Ovary (tissue), 9 donors: ENCODE data around the gene ITGA2. TPM values are rescaled to one million over a fixed set of nuclear protein-coding genes. Genes with fewer than 3 reads are reported as not detected.
"Not testable (repeated sequence)": the region's sequence is repeated elsewhere in the genome, so short reads cannot be mapped to it uniquely, and the experiment has no call there.

Experiments
- DNase-seq, 5 donors: peaks; one replicate each; pipeline ENCODE4 v3.0.0-alpha.2; 2019 to 2020
- H3K27ac ChIP-seq, 2 donors: fragments of 200-600 bp; one replicate each; pipeline versions ENCODE4 v1.5.1 to v1.8.0; 2019 to 2022
- H3K27me3 ChIP-seq: fragments of 200-600 bp; one replicate; pipeline ENCODE4 v1.8.0; 2022
- H3K36me3 ChIP-seq: fragments of 200-600 bp; sonication (generic); one replicate; pipeline ENCODE4 v1.5.1; 2019
- H3K4me1 ChIP-seq: one replicate; pipeline ENCODE4 v1.8.1; 2013; ENCODE audit warnings: mild to moderate bottlenecking, moderate library complexity; ENCODE audit not compliant: insufficient read depth
- H3K4me3 ChIP-seq: fragments of 200-600 bp; sonication (generic); one replicate; pipeline ENCODE4 v1.5.1; 2017
- H3K9me3 ChIP-seq, 2 donors: fragments of 200-600 bp in 1 of 2; sonication (generic) in 1 of 2; one replicate each; pipeline versions ENCODE4 v1.5.1 to v1.8.1; 2013 to 2019; ENCODE audit warnings: mild to moderate bottlenecking in 1 of 2, moderate library complexity in 1 of 2
- CTCF ChIP-seq, 3 donors: fragments of 450-650 bp in 2 of 3; fragments of 200-600 bp in 1 of 3; IDR thresholded peaks; one replicate each; pipeline versions ENCODE4 v1.5.1 to v1.8.0; 2016 to 2022; ENCODE audit warnings: antibody characterized with exemption in 3 of 3, mild to moderate bottlenecking in 1 of 3
- EP300 ChIP-seq: sonication (generic); formaldehyde crosslinking; IDR thresholded peaks from one replicate; pipeline ENCODE4 v1.6.1; 2017; ENCODE audit warnings: antibody characterized with exemption
- POLR2A ChIP-seq: fragments of 450-650 bp; IDR thresholded peaks from one replicate; pipeline ENCODE4 v1.6.1; 2017; ENCODE audit warnings: antibody characterized with exemption, mild to moderate bottlenecking, moderate library complexity
- WGBS, 3 donors: extraction: QIAGEN DNeasy Blood & Tissue Kit in 1 of 3; methylation state at CpG; one replicate each; pipeline versions ENCODE4 v1.1.5 to v1.1.7; 2013 to 2017; 5-methylcytosine and 5-hydroxymethylcytosine counted together
- intact Hi-C, 4 donors: fragments of 100-400 bp; cut with DNase I; formaldehyde crosslinking; loops; one replicate each; pipeline versions ENCODE4 v1.11.0 to v1.15.1; 2022 to 2023
- polyA plus RNA-seq, 2 donors: library from polyadenylated mRNA; stranded (reverse); fragments of 200-250 nt in 1 of 2; fragments of 350-450 nt in 1 of 2; fragmentation: Illumina TruSeq in 1 of 2; extraction: RNeasy Lipid Tissue Mini Kit (QIAGEN cat#74804) in 1 of 2; gene quantifications; one replicate each; pipeline ENCODE4 v1.2.3, GENCODE V29; 2013 to 2014
- total RNA-seq, 7 donors: library from RNA; depleted of rRNA in 2 of 7; stranded (reverse); fragments of >200 nt in 2 of 7; fragmentation: NEBNext Ultra II Directional in 3 of 7; extraction: Animal tissue kit (Norgen Biotek cat#: 25700) in 3 of 7; gene quantifications; one replicate each; pipeline versions ENCODE4 v1.1.0 to v1.2.4, GENCODE V29; 2016 to 2023
- donor health status: DM: no; HTN: no; CAD: no; lungs with moderate emphysema.
- donor health status: DM: no; HTN: no; CAD: no.
- donor health status: Bipolar disorder and iron deficiency.
- donor health status: DM: yes; HTN: yes; CAD: no.
- donor health status: DM: no; HTN: no; CAD: no.
- donor health status: DM: yes; HTN: yes; CAD: no.

Gene ITGA2
- total and polyA plus RNA-seq, 9 donors = 0.36 to 8.4 (median 1.7) TPM

DNA sequence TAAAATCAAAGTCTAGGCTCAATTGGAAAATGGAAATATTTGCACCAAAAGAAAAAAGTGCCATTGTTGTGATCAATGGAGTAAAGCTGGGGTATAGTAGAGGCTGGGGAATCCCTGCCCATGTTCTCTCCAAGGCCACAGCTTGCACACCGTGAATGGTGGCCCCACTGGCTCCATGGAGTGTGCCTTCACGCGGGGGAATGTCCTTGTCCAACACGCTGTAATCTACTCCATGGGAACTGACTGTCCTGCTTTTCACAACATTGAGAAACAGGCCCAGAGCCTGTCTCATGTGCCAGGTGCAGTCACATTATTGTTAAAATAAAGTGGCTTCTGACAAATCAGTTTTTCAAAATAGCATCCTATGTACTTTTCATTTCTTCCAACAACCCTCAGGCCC, 33.1 kb upstream of the ITGA2 start:
- H3K4me1 ChIP-seq = no peaks in the 10 kb centered on the region
- 87 to 88% (median 88%) methylated on average over 4 of the region's 4 CpGs for WGBS, 3 donors
- H3K4me3 ChIP-seq = no peak overlapping the region
- H3K36me3 ChIP-seq = no peaks in the 10 kb centered on the region
- DNase-seq = no peak
- H3K27me3 ChIP-seq = no peaks in the 10 kb centered on the region
- TF ChIP-seq POLR2A = no peak
- TF ChIP-seq CTCF (IDR thresholded peaks at IDR 0.05) = no peak
- TF ChIP-seq EP300 = no peak
- no peak overlapping the region for H3K27ac ChIP-seq
- H3K9me3 ChIP-seq = no peaks in the 10 kb centered on the region
- intact Hi-C loops = no loop called here

DNA sequence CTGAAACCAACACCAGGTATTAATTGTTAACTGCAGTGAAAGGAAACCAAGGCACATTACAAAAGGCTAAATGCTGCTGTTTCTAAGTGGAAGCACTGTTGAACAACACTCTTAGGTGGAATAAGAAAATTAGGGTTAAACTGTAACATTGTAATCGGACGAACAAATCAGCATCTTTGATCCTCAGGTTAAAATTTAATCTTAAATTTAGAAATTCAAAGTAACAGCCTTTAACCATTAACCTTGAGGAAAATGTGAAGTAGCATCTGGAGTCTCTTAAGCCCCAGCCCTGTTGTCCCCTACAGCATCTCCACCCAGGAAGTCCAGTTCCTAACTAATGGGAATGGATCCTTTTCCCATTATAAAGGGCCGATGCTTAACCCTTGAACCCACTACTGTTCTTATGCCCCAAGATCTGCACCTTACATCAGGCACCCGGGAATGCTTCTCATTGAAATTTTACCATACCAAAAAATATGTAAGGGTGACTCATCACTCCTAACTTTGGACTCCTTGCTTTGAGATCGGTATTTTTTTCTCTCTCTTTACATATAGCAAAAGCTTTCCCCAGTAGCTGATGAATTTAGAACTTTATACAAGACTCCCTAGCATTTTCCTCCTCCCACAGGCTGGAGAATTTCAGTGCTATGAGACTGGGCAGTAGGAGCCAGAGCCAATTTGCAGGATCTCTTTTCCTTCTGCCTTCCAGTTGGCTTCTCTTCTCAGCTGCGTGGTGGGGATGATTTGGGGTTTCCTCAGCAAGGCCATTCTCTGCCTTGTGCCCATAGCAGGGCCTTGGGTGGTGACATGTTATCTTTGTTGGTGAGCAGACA, 32.0 kb upstream of the ITGA2 start:
- H3K36me3 ChIP-seq = no peaks in the 10 kb centered on the region
- H3K27me3 ChIP-seq = no peaks in the 10 kb centered on the region
- H3K4me1 ChIP-seq = no peaks in the 10 kb centered on the region
- no peak overlapping the region for H3K27ac ChIP-seq
- WGBS, 3 donors = 81 to 84% (median 82%) methylated on average over 6 of the region's 6 CpGs
- no peak for TF ChIP-seq POLR2A
- no peak for TF ChIP-seq EP300
- no peak for TF ChIP-seq CTCF (IDR thresholded peaks at IDR 0.05)
- no peak overlapping the region for H3K4me3 ChIP-seq
- DNase-seq = no peak
- no peaks in the 10 kb centered on the region for H3K9me3 ChIP-seq
- intact Hi-C loops = no loop called here

DNA sequence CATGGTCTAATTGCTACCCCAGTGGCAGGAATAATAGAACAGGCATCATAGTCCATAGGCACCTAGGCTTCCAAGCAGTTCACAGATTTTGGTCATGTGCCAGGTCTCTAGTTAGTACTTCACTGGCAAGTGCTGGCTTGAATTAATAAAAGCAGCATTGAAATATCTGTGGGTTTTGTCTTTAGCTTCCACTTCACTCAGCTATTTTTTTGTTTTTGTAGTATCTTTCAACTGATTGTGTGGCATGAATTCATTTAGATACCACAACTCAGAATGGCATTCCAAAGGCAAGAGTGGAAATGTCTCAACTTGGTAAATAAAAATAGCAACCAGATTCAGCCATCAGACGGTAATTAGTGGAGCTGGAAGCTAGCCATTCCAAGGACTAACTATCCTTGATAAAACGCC, 27.9 kb upstream of the ITGA2 start:
- no peaks in the 10 kb centered on the region for H3K36me3 ChIP-seq
- H3K9me3 ChIP-seq = no peaks in the 10 kb centered on the region
- no peak overlapping the region for H3K4me3 ChIP-seq
- TF ChIP-seq POLR2A = no peak
- intact Hi-C loops = no loop called here
- no peak overlapping the region for H3K27ac ChIP-seq
- no peak for DNase-seq
- 18 to 20% (median 19%) methylated on average over 2 of the region's 2 CpGs for WGBS, 3 donors
- no peaks in the 10 kb centered on the region for H3K27me3 ChIP-seq
- H3K4me1 ChIP-seq = no peaks in the 10 kb centered on the region

- no peaks in the 10 kb centered on the region for H3K27me3 ChIP-seq
- no peaks in the 10 kb centered on the region for H3K9me3 ChIP-seq
- TF ChIP-seq EP300 (no peak), POLR2A (no peak), CTCF (IDR thresholded peaks at IDR 0.05) (no peak)
- intact Hi-C loops = no loop called here
- no peaks in the 10 kb centered on the region for H3K36me3 ChIP-seq
- WGBS, 3 donors = 88 to 93% (median 91%) methylated on average over 1 of the region's 1 CpG
- H3K27ac ChIP-seq = no peak overlapping the region
- no peak overlapping the region for H3K4me3 ChIP-seq
- no peak for DNase-seq
- H3K4me1 ChIP-seq = no peaks in the 10 kb centered on the region
Measured at GRCh38 chr5:52963636-52964035, 25.5 kb upstream of the ITGA2 start.

GRCh38 chr5:52964138-52964537, 25.0 kb upstream of the ITGA2 start:
- Histone ChIP-seq H3K4me1 (no peaks in the 10 kb centered on the region), H3K36me3 (no peaks in the 10 kb centered on the region), H3K27me3 (no peaks in the 10 kb centered on the region), H3K27ac (no peak overlapping the region), H3K4me3 (no peak overlapping the region), H3K9me3 (no peaks in the 10 kb centered on the region)
- 93 to 100% (median 93%) methylated on average over 1 of the region's 1 CpG for WGBS, 3 donors
- TF ChIP-seq CTCF (IDR thresholded peaks at IDR 0.05) (no peak), EP300 (no peak), POLR2A (no peak)
- intact Hi-C loops = no loop called here
- no peak for DNase-seq

GRCh38 chr5:52976157-52976556, 13.0 kb upstream of the ITGA2 start:
- not testable (repeated sequence) for DNase-seq

More at GRCh38 chr5:52976157-52976556, 13.0 kb upstream of the ITGA2 start:
- intact Hi-C loops, H3K27ac ChIP-seq, H3K27me3 ChIP-seq, H3K4me3 ChIP-seq, H3K36me3 ChIP-seq, H3K4me1 ChIP-seq, H3K9me3 ChIP-seq: not testable (repeated sequence)
- WGBS, 3 donors = 86 to 95% (median 86%) methylated on average over 7 of the region's 7 CpGs
